GM23248 (cell line): Measurements from ENCODE around the gene TMEM267. TPM values are rescaled to one million over a fixed set of nuclear protein-coding genes. Genes with fewer than 3 reads are reported as not detected.
"Not testable (repeated sequence)": the region's sequence is repeated elsewhere in the genome, so short reads cannot be mapped to it uniquely, and the experiment has no call there.

Source experiments
- DNase-seq: peaks from one replicate; pipeline ENCODE4 v3.0.0-alpha.2; 2015
- H2AFZ ChIP-seq: fragments of 200-600 bp; sonication (generic); 2 replicates; pipeline ENCODE4 v1.6.1; 2016; ENCODE audit warnings: antibody characterized with exemption
- H3F3A ChIP-seq: fragments of 200-600 bp; sonication (generic); 2 replicates; pipeline ENCODE4 v1.6.1; 2016; ENCODE audit warnings: mild to moderate bottlenecking, antibody characterized with exemption, mixed run types; ENCODE audit not compliant: insufficient read depth
- H3K27ac ChIP-seq: fragments of 200-600 bp; sonication (generic); 2 replicates; pipeline ENCODE4 v1.5.1; 2016; ENCODE audit warnings: mild to moderate bottlenecking
- H3K27me3 ChIP-seq: fragments of 200-600 bp; sonication (generic); replicated peaks from 2 replicates; pipeline ENCODE4 v1.6.1; 2016; ENCODE audit warnings: mild to moderate bottlenecking; ENCODE audit not compliant: insufficient read depth
- H3K36me3 ChIP-seq: fragments of 200-600 bp; sonication (generic); 2 replicates; pipeline ENCODE4 v1.6.1; 2016; ENCODE audit warnings: low read depth, mild to moderate bottlenecking
- H3K4me1 ChIP-seq: fragments of 200-600 bp; sonication (generic); 2 replicates; pipeline ENCODE4 v1.6.1; 2016; ENCODE audit warnings: mild to moderate bottlenecking; ENCODE audit not compliant: insufficient read depth
- H3K4me2 ChIP-seq: fragments of 200-600 bp; sonication (generic); one replicate; pipeline ENCODE4 v1.6.1; 2016; ENCODE audit warnings: mild to moderate bottlenecking; ENCODE audit not compliant: unreplicated experiment
- H3K4me3 ChIP-seq: fragments of 200-600 bp; sonication (generic); 2 replicates; pipeline ENCODE4 v1.5.1; 2016; ENCODE audit warnings: mild to moderate bottlenecking
- H3K79me2 ChIP-seq: fragments of 200-600 bp; sonication (generic); 2 replicates; pipeline ENCODE4 v1.6.1; 2016; ENCODE audit warnings: mild to moderate bottlenecking; ENCODE audit not compliant: insufficient read depth
- H3K9ac ChIP-seq: fragments of 200-600 bp; sonication (generic); 2 replicates; pipeline ENCODE4 v1.6.1; 2016; ENCODE audit warnings: mild to moderate bottlenecking
- H3K9me2 ChIP-seq: fragments of 200-600 bp; sonication (generic); 2 replicates; pipeline ENCODE4 v1.6.1; 2016; ENCODE audit warnings: mixed run types, mild to moderate bottlenecking, moderate library complexity; ENCODE audit not compliant: insufficient read depth
- H3K9me3 ChIP-seq: fragments of 200-600 bp; sonication (generic); one replicate; pipeline ENCODE4 v1.6.1; 2017; ENCODE audit warnings: low read depth
- H4K20me1 ChIP-seq: fragments of 200-600 bp; sonication (generic); 2 replicates; pipeline ENCODE4 v1.6.0; 2016; ENCODE audit not compliant: insufficient read depth
- EZH2 ChIP-seq: fragments of 200-600 bp; sonication (generic); IDR thresholded peaks from 2 replicates; pipeline ENCODE4 v1.6.1; 2018; ENCODE audit warnings: antibody characterized with exemption, mild to moderate bottlenecking; ENCODE audit not compliant: insufficient read depth, poor library complexity, severe bottlenecking
- EZH2phosphoT487 ChIP-seq: fragments of 200-600 bp; sonication (generic); IDR thresholded peaks from 2 replicates; pipeline ENCODE4 v1.6.1; 2018; ENCODE audit warnings: antibody characterized with exemption, moderate library complexity, mild to moderate bottlenecking, low read depth; ENCODE audit not compliant: insufficient read depth
- WGBS, 2 experiments: methylation state at CpG; one replicate each; pipeline ENCODE4 v1.1.6; 2015 to 2017; ENCODE audit warnings: low lambda C conversion rate in 2 of 2, low coverage in 1 of 2; ENCODE audit errors: missing lambda C conversion rate in 2 of 2; 5-methylcytosine and 5-hydroxymethylcytosine counted together
- in situ Hi-C: fragments of 300-500 bp; cut with MboI; formaldehyde crosslinking; loops from 2 replicates; pipeline ENCODE4 v1.15.0; 2020
- polyA plus RNA-seq: library from polyadenylated mRNA; unstranded; fragments of >200 nt; fragmentation: Nextera tagmentation; extraction: Ambion mirVana; gene quantifications from 2 replicates; pipeline ENCODE4 v1.2.1, GENCODE V29; 2016
- total RNA-seq: library from RNA; depleted of rRNA; stranded (reverse); fragments of >200 nt; shearing (Covaris generic); gene quantifications from 2 replicates; pipeline ENCODE4 v1.2.3, GENCODE V29; 2014

TMEM267 gene
- total and polyA plus RNA-seq, 2 experiments from 2014 or later = 41.1 to 47.2 TPM

DNA sequence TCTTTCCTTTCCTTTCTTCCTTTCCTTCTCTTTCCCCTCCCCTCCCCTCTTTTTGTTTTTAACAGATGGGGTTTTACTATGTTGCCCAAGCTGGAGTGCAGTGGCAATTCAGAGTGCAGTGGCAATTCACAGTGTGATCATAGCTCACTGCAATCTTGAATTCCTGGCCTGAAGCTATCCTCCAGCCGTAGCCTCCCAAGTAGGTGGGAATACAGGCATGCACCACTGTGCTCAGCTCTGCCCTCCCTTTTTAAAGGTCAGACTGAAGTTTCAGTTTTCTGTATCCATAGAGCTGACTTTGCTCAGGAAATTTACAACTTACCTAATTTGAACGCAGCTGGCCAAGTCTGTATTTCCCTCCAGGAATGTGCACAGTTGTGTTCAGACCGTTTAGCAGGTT, 72.2 kb downstream of the TMEM267 start:
- H3K4me3 ChIP-seq = no peak overlapping the region
- no peaks in the 10 kb centered on the region for H3K9me2 ChIP-seq
- no peak overlapping the region for H3K9ac ChIP-seq
- H3K27ac ChIP-seq = no peak overlapping the region
- no peaks in the 10 kb centered on the region for H4K20me1 ChIP-seq
- no peak overlapping the region for H2AFZ ChIP-seq
- in situ Hi-C loops = no loop called here
- H3F3A ChIP-seq = no peaks in the 10 kb centered on the region
- H3K9me3 ChIP-seq = no peaks in the 10 kb centered on the region
- H3K4me2 ChIP-seq = no peak overlapping the region
- H3K79me2 ChIP-seq = no peaks in the 10 kb centered on the region
- H3K27me3 ChIP-seq = no peaks in the 10 kb centered on the region; the same call in none of the 2 replicates
- H3K4me1 ChIP-seq = no peaks in the 10 kb centered on the region
- no peaks in the 10 kb centered on the region for H3K36me3 ChIP-seq
- TF ChIP-seq EZH2phosphoT487 (no peak), EZH2 (no peak)
- WGBS, 2 experiments = 21 to 28% methylated on average over 3 of the region's 3 CpGs
- DNase-seq = no peak

DNA sequence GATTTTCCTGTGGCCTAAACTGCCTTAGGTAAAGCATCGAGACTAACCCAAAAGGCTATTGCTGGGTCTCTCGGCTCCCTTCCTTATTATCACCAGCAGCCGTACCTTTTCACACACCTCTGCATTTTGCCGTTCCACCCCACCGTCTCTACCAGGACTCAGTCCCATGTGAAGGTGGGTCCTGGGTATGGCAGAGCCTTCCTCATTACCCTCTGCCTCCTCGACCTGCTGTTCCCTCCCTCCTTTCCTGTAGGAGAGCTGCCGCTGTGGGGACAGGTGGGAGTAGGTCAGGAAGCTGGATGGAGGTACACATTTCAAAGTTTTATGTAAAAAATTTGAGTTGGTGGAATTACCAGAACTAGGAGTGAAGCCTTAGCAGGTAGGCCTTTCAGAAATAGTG, 73.3 kb downstream of the TMEM267 start:
- 74 to 76% methylated on average over 7 of the region's 7 CpGs for WGBS, 2 experiments
- TF ChIP-seq EZH2 (no peak), EZH2phosphoT487 (no peak)

DNA sequence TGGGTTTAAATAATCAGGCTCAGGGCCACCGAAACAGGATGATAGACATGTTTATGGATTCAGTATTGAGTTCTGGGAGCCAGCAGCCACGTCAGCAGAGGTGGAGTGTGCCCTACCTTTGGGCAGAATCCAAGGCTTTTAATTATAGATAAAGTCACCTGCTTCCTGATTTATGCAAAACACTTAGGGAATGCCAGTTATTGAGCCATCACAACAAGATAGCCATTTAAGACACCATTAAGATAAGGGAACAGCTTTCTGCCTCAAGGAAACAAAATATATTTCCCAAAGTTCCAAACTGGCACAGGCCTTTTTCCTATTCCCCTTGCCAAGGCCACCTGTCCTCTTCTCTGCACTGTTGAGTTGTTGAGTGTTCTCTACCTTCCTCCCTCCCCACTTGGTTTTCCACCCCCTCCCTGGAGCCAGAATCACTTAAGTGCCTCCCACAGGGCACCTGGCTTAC, 73.8 kb downstream of the TMEM267 start:
- WGBS, 2 experiments = 28 to 33% methylated on average over 2 of the region's 2 CpGs
- no peak overlapping the region for H2AFZ ChIP-seq
- DNase-seq = no peak

More for the DNA sequence above, 73.3 kb downstream of the TMEM267 start:
- H3K4me2 ChIP-seq = no peak overlapping the region
- in situ Hi-C loops = no loop called here
- no peaks in the 10 kb centered on the region for H3K79me2 ChIP-seq
- no peak overlapping the region for H3K27ac ChIP-seq
- DNase-seq = no peak
- H3K36me3 ChIP-seq = no peaks in the 10 kb centered on the region
- H3K9me2 ChIP-seq = no peaks in the 10 kb centered on the region
- no peaks in the 10 kb centered on the region for H3F3A ChIP-seq
- no peaks in the 10 kb centered on the region for H3K27me3 ChIP-seq
- H3K9me3 ChIP-seq = no peaks in the 10 kb centered on the region
- H2AFZ ChIP-seq = no peak overlapping the region
- H3K4me3 ChIP-seq = no peak overlapping the region
- no peaks in the 10 kb centered on the region for H3K4me1 ChIP-seq
- no peak overlapping the region for H3K9ac ChIP-seq
- H4K20me1 ChIP-seq = no peaks in the 10 kb centered on the region

DNA sequence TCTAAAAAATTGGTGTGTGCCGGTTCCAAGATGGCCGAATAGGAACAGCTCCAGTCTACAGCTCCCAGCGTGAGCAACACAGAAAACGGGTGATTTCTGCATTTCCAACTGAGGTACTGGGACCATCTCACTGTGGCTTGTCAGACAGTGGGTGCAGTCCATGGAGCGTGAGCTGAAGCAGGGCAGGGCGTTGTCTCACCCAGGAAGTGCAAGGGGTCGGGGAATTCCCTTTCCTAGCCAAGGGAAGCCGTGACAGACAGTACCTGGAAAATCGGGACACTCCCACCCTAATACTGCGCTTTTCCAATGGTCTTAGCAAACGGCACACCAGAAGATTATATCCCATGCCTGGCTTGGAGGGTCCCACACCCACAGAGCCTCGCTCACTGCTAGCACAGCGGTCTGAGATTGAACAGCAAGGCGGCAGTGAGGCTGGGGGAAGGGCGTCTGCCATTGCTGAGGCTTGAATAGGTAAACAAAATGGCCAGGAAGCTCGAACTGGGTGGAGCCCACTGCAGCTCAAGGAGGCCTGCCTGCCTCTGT, 81.1 kb downstream of the TMEM267 start:
- H3K4me3 ChIP-seq, DNase-seq, H3K9me2 ChIP-seq, H3K4me2 ChIP-seq, H3K27me3 ChIP-seq, H4K20me1 ChIP-seq, H3K9ac ChIP-seq, H3K4me1 ChIP-seq, H2AFZ ChIP-seq, in situ Hi-C loops, H3K27ac ChIP-seq, H3K79me2 ChIP-seq, H3K36me3 ChIP-seq, H3K9me3 ChIP-seq, H3F3A ChIP-seq: not testable (repeated sequence)
- WGBS, 2 experiments = 69 to 71% methylated on average over 16 of the region's 16 CpGs

More for the DNA sequence above, 73.8 kb downstream of the TMEM267 start:
- Histone ChIP-seq H3K4me2 (no peak overlapping the region), H3K27ac (no peak overlapping the region), H3K9ac (no peak overlapping the region), H3K79me2 (no peaks in the 10 kb centered on the region), H3K9me3 (no peaks in the 10 kb centered on the region), H3K36me3 (no peaks in the 10 kb centered on the region), H3K4me1 (no peaks in the 10 kb centered on the region), H3K4me3 (no peak overlapping the region), H3F3A (no peaks in the 10 kb centered on the region), H3K9me2 (no peaks in the 10 kb centered on the region), H4K20me1 (no peaks in the 10 kb centered on the region), H3K27me3 (no peaks in the 10 kb centered on the region)
- in situ Hi-C loops = no loop called here
- TF ChIP-seq EZH2 (no peak), EZH2phosphoT487 (no peak)

DNA sequence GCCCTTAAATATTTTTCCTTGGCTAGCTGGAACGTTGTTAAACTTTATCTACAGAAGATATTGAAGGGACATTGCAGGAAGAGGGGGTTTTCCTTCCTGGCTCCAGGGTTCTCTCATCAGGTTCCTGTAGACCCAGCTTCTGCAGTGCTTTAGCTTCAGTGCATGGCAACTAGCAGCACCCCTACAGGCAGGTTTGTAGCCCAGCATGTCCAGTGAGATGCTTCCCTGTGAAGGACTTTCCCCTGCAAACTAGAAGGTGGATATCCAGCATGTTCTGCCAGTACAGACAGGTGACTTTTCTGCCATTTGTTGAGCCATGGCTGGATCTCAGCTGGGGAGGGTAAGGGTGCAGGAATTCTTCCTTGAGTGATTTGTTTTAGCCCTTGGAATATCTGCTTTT, 81.8 kb downstream of the TMEM267 start:
- H2AFZ ChIP-seq = no peak overlapping the region
- in situ Hi-C loops = no loop called here
- no peak overlapping the region for H3K9ac ChIP-seq
- no peaks in the 10 kb centered on the region for H3K4me1 ChIP-seq
- no peak for TF ChIP-seq EZH2phosphoT487
- TF ChIP-seq EZH2 = no peak
- no peak overlapping the region for H3K4me3 ChIP-seq
- H3K4me2 ChIP-seq = no peak overlapping the region
- H3K9me3 ChIP-seq = no peaks in the 10 kb centered on the region
- H3K79me2 ChIP-seq = no peaks in the 10 kb centered on the region
- H3F3A ChIP-seq = no peaks in the 10 kb centered on the region
- H3K27ac ChIP-seq = no peak overlapping the region
- no peaks in the 10 kb centered on the region for H3K9me2 ChIP-seq
- peak; percentile 35 for DNase-seq
- H3K27me3 ChIP-seq = peaks cover 6% of the 10 kb centered on the region; the same call in 1 of the 2 replicates
- no peaks in the 10 kb centered on the region for H3K36me3 ChIP-seq
- H4K20me1 ChIP-seq = no peaks in the 10 kb centered on the region
- WGBS, 2 experiments = 37 to 48% methylated on average over 1 of the region's 1 CpG
